Activated T-helper 1 cell treated with anti-CD3 and anti-CD28 coated beads, Interleukin-2, amount 50 U/mL, for 16 hours (primary cell): Measurements from ENCODE around the gene TMEM231.
"Not testable (repeated sequence)": the region's sequence is repeated elsewhere in the genome, so short reads cannot be mapped to it uniquely, and the experiment has no call there.

Experiments
- DNase-seq, 2 donors: peaks; one replicate each; pipeline ENCODE4 v3.0.0-alpha.2; 2020; ENCODE audit warnings: low read depth in 1 of 2, low spot score in 1 of 2

The TMEM231 gene, protein sequence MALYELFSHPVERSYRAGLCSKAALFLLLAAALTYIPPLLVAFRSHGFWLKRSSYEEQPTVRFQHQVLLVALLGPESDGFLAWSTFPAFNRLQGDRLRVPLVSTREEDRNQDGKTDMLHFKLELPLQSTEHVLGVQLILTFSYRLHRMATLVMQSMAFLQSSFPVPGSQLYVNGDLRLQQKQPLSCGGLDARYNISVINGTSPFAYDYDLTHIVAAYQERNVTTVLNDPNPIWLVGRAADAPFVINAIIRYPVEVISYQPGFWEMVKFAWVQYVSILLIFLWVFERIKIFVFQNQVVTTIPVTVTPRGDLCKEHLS

DNA sequence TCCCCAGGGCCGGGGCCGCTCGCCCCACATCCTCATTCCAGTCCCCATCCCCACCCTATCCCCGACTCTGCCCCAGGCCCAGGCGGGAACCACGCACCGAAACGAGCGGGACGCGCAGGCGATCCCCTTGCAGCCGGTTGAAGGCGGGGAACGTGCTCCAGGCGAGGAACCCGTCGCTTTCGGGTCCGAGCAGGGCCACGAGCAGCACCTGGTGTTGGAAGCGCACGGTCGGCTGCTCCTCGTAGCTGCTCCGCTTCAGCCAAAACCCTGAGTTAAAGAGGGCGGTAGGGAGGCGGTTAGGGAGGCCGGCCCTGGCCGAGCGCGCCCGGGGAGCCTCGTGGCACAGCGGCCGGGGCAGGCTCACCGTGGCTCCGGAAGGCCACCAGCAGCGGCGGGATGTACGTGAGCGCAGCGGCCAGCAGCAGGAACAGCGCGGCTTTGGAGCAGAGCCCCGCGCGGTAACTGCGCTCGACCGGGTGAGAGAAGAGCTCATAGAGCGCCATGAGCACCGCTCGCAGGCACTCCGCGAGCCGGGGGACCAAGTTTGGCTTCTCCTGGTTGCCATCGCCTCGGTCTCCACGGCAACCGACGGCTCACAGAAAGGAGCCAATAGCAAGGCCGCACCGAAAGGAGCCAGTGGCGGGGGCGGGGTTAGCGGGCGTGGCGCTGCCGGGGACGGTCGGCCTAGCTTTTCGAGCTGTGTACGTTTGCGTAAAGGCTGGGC lies at the start of gene TMEM231:
TSS of gene TMEM231 (minus strand) at position 546 of the 724 bp plus-strand sequence. CDS start at position 503, 43 bp downstream.
- DNase-seq, result peak; percentile 93 to 98

DNA sequence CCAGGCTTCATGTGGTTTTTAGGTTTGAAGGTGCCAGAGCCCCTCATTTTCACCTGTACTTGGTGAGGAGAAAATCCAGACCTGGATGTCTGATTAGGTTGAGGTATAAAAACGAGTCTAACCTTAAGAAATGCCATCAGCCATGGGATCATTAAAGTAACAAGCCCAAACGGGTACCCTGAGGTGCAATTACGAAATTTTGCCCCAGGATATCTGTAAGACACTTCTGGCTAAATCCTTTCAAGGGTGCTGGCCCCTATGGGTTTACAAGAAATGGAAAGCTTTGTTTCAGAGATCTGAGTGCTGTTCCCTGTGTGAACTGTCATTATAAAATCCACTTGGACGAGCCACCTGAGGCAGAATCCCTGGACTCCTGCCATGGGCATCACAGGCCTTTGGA lies 47.2 kb upstream of the TMEM231 start:
- no peak for DNase-seq

DNA sequence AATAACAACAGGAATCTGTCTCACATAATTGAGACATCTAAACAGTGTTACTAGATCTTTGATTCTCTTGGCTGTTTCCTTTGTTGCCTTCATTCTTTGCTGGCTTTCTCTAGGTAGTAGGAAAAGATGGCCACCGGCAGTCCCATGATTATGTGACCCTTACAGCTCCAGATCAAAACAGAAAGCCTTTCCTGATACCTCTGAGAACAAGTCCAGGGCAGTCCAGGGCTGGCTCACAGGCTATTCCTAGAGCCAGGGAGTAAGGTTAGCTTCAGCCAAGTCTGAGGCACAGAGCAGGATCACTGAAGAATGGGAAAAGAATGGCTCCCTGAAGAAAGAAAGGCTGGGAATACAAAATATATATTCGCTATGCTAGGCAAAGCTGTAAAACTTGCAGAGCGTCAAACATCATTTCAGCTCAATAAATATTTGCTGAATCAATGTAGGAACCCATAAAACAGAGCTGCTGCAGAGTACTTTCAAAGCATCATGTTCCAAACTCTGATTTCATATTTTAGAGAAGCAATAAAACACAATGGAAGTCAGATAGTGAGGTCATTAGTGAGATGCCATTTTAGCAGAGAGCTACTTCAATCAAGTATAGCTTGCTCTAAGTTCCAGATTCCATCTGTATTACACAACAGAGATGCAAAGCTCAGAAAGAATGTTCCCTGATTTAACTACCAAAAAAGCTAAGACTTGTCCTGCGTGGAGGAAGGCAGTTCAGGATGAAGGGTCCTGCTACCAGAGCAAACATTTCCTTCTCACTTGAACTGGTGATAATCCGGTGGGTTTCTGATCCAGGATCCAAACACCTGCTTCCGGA lies 43.6 kb upstream of the TMEM231 start:
- no peak for DNase-seq

DNA sequence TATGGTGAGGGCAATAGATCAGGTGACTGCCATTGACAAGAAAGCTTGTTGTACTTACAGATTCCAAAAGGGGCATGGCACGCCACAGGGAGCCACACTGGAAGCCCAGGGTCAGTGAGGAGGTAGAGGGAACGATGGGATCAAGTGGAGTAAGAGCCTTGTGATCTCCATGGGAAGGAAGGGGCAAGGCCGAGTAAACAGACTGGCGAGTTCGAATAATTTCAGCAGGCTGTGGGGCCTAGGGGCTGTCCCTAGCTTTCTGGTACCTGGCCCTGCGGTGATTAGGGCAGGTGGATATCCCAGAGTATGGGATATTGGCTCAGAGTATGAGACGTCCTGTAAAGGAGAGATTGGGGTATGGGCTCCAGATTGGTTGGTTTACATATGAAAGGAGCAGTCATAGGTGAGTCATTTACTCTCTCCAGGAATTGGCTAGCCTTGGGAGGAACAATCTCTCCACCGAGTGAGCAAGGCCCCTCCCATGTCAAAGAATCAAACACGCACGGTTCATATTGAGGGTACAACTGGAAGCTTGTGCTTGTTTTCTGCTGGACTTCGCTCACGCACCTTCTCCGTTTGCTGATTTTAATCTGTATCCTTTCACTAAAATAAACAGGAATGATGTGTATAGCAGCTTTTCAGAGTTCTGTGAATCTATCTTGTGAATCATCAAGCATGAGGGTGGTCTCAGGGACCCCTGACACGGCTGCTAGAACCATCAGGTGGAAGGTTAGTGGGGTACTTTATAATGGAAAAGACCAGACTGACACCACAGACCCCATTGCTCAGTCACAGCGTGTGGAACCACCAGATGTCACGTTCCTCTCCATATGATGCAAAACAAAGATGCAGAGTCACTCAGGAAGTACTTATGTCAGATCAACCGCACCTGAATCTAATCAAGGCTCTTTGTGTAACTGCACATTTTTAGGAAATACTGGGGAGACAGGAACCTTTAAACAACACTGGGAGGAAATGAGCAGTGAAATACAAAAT lies 38.1 kb upstream of the TMEM231 start:
- no peak for DNase-seq

DNA sequence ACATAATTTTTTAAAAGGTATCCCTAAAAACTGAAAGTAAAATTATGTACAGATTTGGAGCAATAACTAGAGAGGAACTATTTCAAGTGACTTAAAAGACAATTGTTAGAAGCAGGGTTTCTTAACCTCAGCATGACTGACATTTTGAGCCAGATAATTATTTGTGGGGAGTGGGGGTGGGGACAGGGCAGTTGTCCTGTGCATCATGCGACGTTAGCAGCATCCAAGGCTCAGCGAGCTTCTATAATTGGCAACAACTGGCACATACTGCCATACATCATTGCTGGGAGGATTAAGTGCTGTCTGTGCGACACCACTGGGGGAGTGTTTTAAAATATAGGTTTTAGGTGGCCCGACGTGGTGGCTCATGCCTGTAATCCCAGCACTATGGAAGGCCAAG lies 37.3 kb upstream of the TMEM231 start:
- DNase-seq, result no peak

DNA sequence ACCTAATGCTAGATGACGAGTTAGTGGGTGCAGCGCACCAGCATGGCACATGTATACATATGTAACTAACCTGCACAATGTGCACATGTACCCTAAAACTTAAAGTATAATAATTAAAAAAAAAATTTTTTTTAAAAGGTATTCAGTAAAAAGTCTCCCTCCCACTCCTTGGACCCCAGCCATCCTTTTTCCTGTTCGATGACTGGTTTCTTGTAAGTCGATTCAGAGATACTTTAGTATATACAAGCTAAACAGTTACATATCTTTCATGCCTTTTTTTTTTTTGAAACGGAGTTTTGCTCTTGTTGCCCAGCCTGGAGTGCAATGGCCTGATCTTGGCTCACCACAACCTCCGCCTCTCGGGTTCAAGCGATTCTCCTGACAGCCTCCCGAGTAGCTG lies 35.9 kb upstream of the TMEM231 start:
- DNase-seq, result not testable (repeated sequence)

DNA sequence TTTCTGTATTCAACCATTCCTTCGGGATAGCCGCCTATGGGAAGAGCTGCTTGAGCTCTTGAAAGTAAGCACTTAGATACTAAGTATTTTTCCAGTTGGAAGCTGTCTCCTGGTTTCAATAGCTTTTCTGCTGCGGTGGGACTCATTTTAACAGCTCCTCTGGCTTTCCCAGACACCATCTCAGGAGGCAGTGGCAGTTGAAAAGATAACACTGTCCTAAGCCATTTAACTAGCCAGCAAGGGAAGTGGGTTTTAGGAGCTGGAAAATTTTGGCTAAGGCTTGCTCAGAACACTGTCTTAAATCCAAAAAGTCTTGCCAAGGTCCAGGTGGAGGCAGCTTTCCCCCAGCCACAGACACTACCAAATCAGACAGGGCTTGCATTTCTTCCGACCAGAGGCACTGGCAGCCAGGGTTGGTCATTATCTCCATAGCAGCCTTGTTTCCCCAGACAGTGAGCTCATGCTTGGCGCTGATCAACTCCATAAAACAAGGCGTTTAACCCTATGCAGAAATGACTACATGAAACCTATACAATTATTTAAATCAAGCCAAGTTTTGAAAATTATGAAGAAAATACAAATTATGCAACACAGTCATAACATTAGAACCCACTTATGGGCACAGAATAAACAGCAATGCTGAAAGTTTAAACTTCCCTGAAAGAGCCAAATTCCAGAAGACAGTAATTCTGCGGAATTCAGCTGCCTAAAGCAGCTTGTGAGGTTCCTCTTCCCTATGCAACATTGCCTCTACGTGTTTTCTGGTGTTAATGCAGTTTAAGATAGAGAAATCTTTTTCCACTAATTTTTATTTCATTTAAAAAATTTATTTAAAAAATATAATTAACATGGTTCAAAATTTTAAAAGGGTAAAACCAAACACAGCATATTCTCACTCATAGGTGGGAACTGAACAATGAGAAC lies 35.1 kb upstream of the TMEM231 start:
- no peak for DNase-seq

DNA sequence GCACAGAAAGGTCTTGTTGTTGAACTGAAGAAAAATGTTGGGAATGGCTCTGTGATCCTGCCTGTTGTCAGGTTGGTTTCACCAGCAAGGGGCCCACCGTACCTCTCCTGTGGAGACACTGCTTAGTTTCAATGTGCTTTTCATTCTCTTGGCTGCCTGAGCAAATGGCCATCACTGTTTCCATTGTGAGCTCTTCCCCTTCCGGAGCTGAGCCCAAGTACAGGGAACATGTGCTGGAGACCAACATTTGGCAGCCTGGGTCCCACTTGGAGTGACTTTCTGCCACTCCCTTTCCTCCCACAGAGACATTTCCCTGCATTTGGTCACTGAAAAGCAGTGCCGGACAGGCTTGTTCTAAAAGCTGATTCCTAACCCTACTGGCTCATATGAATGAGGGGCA lies 33.3 kb upstream of the TMEM231 start:
- DNase-seq, result no peak

DNA sequence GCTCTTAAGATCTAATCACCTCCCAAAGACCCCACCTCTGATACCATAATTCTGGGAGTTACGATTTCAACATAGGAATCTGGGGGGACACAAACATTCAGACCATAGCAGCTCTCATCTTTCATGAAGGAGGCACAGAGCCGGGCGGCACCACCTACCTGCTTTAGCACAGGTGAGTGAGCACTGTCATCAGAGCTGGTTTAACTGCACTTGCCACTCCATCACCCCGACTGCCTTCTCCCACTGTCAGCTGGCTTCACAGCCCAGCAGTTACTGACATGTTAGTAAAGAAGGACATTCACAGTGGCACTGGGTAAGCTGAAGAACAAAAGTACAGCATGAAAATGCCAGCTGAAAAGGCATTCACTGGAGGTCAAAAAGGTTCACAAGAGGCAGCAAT lies 32.7 kb upstream of the TMEM231 start:
- no peak for DNase-seq

DNA sequence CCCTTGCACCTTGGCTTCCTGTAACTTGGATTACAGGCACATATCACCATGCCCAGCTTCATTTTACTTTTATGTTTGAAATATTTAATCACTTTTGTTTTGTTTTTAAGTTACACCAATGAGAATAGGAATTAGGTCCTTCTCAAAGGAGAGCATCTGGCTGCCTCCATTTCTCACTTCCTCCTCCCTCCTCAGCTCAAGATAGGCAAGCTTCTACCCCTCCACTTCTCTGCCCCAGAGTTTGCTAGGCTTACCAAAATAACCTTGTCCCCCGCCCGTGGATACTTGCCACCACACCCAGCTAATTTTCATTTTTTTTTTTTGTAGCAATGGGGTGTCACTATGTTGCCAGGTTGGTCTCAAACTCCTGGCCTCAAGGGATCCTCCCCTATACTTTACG lies 28.1 kb upstream of the TMEM231 start:
- no peak for DNase-seq

DNA sequence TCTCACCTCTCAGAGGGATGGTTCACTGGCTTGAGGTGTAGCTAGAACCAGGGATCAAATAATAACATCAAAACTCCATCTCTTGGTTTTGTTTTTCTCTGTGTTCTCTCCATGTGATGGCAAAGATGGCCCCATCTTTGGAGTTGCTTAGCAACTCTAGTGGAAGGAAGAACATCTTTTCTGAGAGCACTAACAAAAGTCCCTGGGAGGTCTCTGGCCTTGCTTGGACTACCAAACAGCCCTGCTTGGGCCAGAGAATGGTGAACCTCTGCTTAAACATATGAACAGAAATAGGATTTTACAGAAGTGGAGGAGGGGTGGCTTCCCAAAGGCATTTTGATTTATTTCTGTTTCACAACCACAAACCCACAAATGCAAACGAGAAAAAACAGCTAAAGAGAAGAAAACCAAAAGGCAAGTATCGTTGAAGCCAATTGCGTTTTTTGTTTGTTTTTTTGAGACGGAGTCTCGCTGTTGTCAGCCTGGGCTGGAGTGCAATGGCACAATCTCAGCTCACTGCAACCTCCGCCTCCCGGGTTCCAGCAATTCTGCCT lies 23.3 kb upstream of the TMEM231 start:
- DNase-seq, result no peak

DNA sequence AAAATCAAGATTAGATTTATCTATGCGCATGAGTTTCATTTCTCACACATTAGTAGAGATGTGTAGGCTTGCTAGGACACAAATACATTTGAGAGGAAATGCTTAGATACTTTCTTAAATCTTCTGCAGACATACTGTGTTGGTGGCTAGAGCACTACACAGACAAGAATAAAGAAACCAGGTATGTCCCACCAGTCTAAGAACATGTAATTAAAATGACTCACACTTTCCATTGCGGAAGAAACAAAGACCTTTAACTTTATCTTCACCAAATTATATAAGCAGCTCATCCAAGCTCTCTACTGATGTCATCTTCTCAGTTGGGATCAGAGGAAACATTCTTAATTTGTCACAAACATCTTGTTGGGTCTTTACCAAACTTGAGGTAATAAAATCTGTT lies 22.7 kb upstream of the TMEM231 start:
- DNase-seq, result no peak

DNA sequence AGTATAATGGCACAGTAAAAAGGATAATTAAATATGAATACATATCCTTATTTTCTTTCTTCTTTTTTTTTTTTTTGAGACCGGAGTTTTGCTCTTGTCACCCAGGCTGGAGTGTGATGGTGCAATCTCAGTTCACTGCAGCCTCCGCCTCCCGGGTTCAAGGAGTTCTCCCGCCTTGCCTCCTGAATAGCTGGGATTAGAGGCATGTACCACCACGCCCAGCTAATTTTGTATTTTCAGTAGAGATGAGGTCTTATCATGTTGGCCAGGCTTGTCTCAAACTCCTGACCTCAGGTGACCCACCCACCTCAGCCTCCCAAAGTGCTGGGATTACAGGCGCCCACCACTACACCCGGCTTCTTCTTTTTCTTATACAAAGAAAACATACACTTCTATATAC lies 22.2 kb upstream of the TMEM231 start:
- no peak for DNase-seq

DNA sequence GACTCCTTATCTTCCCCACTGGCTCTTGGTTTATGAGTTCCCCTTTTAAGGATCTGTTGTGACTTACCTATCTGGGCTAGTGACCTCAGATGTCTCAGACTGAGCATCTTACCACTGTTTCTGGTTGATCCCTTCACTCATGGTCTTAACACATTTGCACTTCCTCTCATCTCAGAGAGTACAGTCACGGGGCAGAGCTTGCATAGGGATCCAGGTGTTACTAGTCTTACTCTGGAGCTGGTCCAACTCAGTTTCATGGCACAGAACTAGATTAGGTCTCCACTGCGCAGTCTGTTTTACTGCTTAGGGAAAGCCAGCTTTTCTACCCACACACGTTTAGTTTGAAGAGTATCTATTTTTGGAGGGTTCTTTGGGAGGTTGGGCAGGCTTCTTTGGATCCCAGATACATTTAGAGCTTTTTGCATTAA lies 20.3 kb upstream of the TMEM231 start:
- DNase-seq, result no peak

DNA sequence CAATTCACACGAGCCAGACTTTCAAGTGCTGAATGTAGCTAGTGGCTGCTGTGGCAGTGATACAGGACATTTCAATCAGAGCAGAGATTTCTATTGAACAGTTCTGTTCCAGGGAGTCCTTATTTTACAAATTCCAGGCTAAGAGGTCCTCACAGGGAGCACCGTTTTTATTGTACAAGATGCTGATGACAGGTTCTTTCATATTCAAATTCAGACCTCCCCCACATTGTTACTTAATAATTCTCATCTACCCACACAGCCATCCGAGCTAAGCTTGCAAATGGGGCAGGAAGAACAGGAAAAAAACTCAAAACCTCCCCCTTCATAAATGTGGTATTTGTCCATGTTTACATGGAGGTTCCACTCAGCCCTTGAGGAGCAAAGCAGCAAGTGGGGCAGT lies 19.9 kb upstream of the TMEM231 start:
- no peak for DNase-seq

DNA sequence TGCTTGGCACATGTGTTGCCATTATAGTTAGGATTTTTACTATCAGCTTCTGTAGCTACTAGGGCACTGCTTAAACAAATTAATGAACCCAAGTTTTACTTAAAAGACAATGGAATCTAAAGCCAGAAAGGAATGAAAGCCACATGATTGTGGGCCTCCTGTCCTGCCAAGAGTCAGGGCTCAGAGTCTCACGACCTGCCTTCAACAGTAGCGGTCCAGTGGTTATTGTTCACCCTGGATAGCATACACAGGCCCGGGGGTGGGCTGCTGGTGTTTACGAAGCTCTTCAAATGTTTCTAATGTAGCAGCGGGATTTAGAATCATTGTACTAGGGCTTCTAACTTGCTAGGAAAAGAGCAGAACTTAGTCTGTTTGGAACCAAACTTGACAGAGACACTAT lies 17.9 kb upstream of the TMEM231 start:
- no peak for DNase-seq

DNA sequence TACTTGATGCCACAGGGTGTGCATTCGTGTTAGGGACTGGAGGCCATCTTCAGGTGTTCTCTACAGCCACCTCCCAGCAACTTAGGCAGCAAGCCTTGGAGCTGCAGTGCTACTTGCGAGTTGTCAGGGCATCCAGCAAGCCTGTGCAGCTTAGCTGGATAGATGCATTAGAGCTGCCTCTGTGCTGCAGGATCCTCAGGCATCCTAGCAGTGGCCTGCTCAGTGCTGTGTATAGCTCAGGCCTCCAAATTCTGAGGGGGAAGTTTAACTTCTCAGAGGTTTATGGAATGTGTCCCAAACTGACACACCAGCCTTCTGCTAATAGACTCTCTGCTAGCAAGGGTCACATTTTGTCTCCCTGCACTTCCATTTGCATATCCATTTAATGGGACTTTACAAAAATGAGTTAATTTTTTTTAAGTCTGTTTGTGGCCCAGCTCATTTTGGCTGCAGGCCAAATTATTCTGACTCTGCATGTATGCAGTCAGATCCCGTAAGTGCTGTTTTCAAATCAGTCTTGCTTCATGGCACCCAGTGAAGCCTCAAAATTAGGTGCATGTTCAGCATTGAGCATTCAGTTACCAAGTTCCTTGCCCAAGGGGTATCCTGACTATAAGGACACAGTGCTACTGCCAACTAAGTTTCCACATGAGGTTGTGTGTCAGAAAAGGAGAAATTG lies 17.0 kb upstream of the TMEM231 start:
- no peak for DNase-seq

DNA sequence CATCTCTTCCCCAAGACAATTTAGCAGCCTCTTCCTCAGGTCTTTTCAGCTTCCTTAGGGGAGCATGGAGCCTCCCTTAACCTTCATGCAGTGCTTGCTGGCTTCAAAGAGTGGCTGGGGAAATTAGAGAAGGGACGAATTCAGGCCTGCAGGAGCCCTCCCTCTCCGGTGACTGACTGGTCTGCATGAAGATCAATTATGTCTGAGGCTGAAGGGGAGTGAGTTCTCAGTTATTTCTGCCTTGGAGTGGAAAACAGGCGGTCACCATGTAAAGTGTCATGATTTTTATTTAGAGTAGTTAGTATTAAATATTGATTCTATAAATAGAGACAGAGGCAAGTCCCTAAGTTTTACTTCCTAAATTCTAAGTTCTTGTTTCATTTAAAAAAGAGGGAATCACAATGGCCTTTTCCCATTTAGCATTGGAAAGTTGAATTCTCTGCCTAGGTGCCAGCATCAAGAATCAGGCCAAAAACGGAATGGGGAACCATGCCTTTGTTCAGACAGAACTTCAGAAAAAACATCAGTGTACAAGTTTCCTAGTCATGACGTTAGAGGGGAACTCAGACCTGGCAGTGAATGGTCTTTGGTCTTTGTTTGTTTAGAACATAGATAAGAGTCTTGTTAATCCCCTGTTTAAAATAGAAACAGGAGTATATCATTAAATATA lies 14.5 kb upstream of the TMEM231 start:
- DNase-seq, result no peak
